OCI-LY3 (cell line): Measurements from ENCODE around the gene KLHL29.

Source experiments
- EZH2phosphoT487 ChIP-seq: fragments of 200-600 bp; shearing (Covaris generic); IDR thresholded peaks from 2 replicates; pipeline ENCODE4 v1.6.1; 2018; ENCODE audit warnings: antibody characterized with exemption, mixed run types, low read depth
- TF ChIP-seq, protein P1 (sequence below): fragments of 200-600, 300-600 bp; sonication (generic); IDR thresholded peaks from 2 replicates; pipeline ENCODE4 v1.5.1; 2014; ENCODE audit warnings: antibody characterized with exemption, low read length, low read depth

DNA sequence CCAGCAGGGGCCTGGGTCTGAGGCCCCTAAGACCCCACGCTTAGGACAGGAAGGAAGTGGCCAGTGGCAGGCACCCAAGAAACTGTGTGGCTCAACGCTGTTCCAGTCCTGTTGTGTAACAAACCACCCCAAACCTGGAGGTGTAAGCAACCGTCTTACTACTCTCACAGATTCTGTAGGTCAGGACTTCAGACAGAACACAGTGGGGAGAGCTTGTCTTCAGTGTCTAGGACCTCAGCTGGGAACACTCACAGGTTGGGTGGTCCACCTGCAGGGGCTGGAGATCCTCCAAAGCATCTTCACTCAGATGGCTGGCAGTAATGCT, 123.0 kb downstream of the KLHL29 start:
- TF ChIP-seq, protein P1, sequence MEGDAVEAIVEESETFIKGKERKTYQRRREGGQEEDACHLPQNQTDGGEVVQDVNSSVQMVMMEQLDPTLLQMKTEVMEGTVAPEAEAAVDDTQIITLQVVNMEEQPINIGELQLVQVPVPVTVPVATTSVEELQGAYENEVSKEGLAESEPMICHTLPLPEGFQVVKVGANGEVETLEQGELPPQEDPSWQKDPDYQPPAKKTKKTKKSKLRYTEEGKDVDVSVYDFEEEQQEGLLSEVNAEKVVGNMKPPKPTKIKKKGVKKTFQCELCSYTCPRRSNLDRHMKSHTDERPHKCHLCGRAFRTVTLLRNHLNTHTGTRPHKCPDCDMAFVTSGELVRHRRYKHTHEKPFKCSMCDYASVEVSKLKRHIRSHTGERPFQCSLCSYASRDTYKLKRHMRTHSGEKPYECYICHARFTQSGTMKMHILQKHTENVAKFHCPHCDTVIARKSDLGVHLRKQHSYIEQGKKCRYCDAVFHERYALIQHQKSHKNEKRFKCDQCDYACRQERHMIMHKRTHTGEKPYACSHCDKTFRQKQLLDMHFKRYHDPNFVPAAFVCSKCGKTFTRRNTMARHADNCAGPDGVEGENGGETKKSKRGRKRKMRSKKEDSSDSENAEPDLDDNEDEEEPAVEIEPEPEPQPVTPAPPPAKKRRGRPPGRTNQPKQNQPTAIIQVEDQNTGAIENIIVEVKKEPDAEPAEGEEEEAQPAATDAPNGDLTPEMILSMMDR: no peak
- no peak for TF ChIP-seq EZH2phosphoT487
